Activated naive CD4-positive, alpha-beta T cell treated with anti-CD3 and anti-CD28 coated beads, Interleukin-2, amount 10 ng/mL, durations not matched to agents 7 days and 5 days (primary cell): ENCODE results near the gene MGST2.

Source experiments
- CTCF ChIA-PET: fragments of 350-600 bp; sonication (Branson Sonifier 250); formaldehyde crosslinking; loops from one replicate; lab custom pipeline; 2021; ENCODE audit warnings: antibody characterized with exemption; lab: Charles Lee
- DNase-seq: peaks from one replicate; pipeline ENCODE4 v3.0.0-alpha.2; 2020
- H3K27ac Mint-ChIP-seq: one replicate; pipeline ENCODE4 v1.8.0; 2021; ENCODE audit warnings: mild to moderate bottlenecking, moderate library complexity, mixed read lengths
- H3K27me3 Mint-ChIP-seq: one replicate; pipeline ENCODE4 v1.8.0; 2021; ENCODE audit warnings: mild to moderate bottlenecking, mixed read lengths
- H3K36me3 Mint-ChIP-seq: one replicate; pipeline ENCODE4 v1.8.0; 2021; ENCODE audit warnings: mixed read lengths
- H3K4me1 Mint-ChIP-seq: one replicate; pipeline ENCODE4 v1.8.0; 2021; ENCODE audit warnings: mixed read lengths
- H3K4me3 Mint-ChIP-seq: one replicate; pipeline ENCODE4 v1.8.0; 2021; ENCODE audit warnings: mild to moderate bottlenecking, moderate library complexity, mixed read lengths
- H3K9me3 Mint-ChIP-seq: one replicate; pipeline ENCODE4 v1.8.0; 2021; ENCODE audit warnings: mixed read lengths

The MGST2 gene

DNA sequence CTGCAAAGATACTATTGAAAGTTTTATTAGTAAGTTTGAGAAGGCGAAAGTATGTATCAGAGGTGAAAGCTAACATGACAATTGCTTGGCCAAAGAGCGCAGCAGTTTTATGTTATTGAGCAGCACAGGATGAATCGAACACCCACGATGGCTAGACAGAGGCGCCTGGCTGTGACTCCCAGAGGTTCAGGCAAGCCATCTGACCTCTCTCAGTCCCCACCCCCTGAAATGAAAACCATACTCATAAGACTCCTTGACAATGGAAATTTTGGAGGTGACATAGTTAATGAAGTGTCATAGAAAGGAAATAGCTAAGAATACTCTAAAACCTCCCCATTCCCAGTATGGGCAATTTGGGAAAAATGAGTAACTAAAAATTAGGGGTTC is 70.6 kb downstream of the MGST2 start:
- Mint-ChIP-seq H3K36me3 (no peaks in the 10 kb centered on the region), H3K27me3 (peaks cover 64% of the 10 kb centered on the region), H3K4me1 (peaks cover 15% of the 10 kb centered on the region), H3K27ac (no peak overlapping the region), H3K9me3 (no peaks in the 10 kb centered on the region), H3K4me3 (no peak overlapping the region)
- no peak for DNase-seq
- CTCF ChIA-PET: interaction anchor here (0.6 to 1.2 kb wide), 7 partner anchors 12 to 313 kb away, joined by 3 to 4 read pairs (median 3); no protein-coding TSS in a partner anchor

DNA sequence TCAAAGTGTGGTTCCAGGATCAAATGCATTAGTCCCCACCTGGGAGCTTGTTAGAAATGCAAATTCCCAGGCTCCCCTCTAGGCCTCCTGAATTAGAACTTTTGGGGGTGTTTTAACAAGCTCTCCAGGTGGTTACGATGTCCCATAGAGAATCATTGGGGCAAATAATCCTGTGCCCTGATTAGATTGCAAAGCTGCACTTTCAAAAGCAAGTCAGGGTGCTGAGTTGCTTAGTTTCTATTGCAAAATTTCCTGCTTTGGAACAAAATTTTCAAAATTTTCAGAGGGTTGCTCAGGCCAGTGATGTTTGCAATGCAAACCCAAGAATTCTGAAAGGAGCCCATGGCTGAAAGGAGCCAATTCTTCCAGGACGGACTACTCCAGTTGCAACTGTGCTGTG is 71.0 kb downstream of the MGST2 start:
- peaks cover 64% of the 10 kb centered on the region for H3K27me3 Mint-ChIP-seq
- CTCF ChIA-PET: interaction anchor here (0.6 to 1.2 kb wide), 7 partner anchors 12 to 313 kb away, joined by 3 to 4 read pairs (median 3); no protein-coding TSS in a partner anchor

DNA sequence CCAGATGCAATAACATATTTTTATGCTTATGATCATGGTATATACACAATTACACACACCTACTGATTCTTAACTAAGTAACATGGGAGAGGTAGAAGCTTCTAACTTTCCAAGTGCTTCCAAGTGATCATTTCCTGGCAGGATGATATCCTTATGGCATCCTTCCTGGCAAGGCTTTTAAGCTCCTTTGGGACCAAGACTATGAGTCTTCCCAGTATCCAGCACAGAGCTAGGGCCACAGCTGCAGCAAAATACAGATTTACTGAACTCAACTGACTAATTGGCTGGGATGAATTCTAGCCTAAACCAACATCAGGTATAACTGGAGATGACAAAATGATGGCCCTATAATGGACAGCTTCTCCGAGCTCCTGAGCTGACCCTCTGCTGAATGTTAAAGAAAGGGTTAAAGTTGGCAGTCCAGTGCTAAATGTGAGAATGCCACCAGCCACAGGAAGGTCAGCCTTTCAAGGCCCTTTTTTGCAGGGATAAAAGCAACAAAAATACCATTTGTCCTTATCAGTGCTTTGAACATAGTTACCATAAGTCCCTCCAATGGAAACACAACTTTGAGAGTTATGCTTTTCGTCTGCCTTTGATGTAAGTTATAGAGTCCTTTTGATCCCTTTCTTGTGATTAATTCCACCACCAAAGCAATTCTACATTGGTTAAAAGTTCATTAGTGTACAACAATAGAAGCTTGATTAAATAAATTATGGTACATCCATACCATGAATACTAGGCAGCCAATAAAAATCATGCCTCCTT is 73.4 kb downstream of the MGST2 start:
- H3K4me1 Mint-ChIP-seq: peaks cover 15% of the 10 kb centered on the region
- no peaks in the 10 kb centered on the region for H3K36me3 Mint-ChIP-seq
- peaks cover 51% of the 10 kb centered on the region for H3K27me3 Mint-ChIP-seq
- no peaks in the 10 kb centered on the region for H3K9me3 Mint-ChIP-seq
- H3K4me3 Mint-ChIP-seq: no peak overlapping the region
- DNase-seq: no peak
- CTCF ChIA-PET: interaction anchor here (0.6 kb wide), 3 partner anchors 124 to 311 kb away, joined by 3 to 4 read pairs (median 3); no protein-coding TSS in a partner anchor
- no peak overlapping the region for H3K27ac Mint-ChIP-seq

More for the DNA sequence above, 71.0 kb downstream of the MGST2 start:
- Mint-ChIP-seq H3K36me3 (no peaks in the 10 kb centered on the region), H3K27ac (no peak overlapping the region), H3K4me3 (no peak overlapping the region), H3K9me3 (no peaks in the 10 kb centered on the region), H3K4me1 (peaks cover 15% of the 10 kb centered on the region)
- no peak for DNase-seq

DNA sequence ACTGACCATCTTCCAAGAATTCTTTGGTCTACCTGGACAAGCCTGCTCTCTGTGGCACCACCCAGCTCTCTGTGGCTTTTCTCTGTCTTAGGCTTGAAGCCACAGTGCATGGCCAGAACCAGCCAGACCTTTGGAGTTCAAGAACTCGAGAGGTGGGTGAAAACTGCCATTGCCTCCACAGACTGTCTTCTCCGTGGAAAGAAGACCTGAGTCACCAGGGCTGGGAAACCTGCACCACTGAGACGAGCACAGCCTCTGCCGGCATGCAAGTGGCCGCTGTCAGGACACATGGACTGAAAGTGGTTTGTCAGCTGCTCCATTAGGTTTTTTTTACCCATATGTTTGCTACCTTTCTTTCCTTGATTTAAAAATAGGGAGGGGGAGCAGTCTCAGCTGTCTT is 74.5 kb downstream of the MGST2 start:
- H3K27me3 Mint-ChIP-seq: peaks cover 40% of the 10 kb centered on the region

DNA sequence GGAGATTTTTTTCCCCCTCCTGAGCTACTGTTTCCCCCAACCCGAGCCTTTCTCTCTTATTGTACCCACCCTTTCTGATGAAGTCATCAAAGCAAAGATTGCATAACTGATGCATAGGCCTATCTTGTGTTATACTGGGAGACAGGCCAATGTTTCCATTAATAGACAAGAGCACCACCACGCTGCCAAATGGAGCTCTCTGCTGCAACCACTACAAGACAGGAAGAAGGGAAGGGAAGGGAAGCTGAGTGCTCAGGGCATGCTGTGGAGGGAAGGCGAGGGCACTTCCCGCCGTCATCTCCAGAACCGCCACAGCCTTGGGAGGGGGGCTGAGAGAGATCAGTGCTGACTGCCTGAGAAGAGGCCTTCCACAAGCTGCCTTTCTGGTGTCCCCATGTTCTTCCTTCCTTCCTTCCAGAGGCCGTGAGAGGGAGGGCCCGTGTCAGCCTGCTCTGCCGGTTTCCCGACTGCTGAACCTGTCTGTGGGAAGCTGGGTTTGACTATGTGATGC is 75.0 kb downstream of the MGST2 start:
- no peak for DNase-seq
- H3K27me3 Mint-ChIP-seq: peaks cover 35% of the 10 kb centered on the region
- H3K27ac Mint-ChIP-seq: no peak overlapping the region
- no peak overlapping the region for H3K4me3 Mint-ChIP-seq
- no peaks in the 10 kb centered on the region for H3K9me3 Mint-ChIP-seq
- H3K36me3 Mint-ChIP-seq: no peaks in the 10 kb centered on the region
- CTCF ChIA-PET: interaction anchor here (0.8 kb wide), 1 partner anchor 513 kb away, joined by 3 read pairs; no protein-coding TSS in a partner anchor
- H3K4me1 Mint-ChIP-seq: peaks cover 5% of the 10 kb centered on the region

More for the DNA sequence above, 74.5 kb downstream of the MGST2 start:
- Mint-ChIP-seq H3K4me1 (peaks cover 7% of the 10 kb centered on the region), H3K27ac (no peak overlapping the region), H3K9me3 (no peaks in the 10 kb centered on the region), H3K4me3 (no peak overlapping the region), H3K36me3 (no peaks in the 10 kb centered on the region)
- CTCF ChIA-PET: interaction anchor here (0.6 kb wide), 1 partner anchor 126 kb away, joined by 3 read pairs; no protein-coding TSS in a partner anchor
- no peak for DNase-seq

DNA sequence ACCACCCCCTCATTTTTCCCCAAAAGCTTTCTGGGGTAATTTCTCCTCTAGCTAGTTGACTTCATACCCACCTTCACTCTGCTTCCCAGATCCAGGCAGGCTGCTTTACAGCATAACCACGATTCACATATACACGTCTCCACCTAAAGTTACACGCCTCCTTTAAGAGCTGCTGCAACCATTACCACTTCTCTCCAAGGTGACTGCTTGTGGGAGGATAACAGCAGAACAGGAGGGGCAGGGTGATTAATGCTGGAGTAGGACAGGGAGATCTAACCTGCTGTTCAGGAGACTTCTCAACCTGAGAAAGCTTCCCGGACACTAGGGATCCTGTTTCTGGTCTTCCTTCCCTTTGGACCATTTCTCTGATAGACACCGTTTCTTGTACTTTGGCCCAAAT is 77.4 kb downstream of the MGST2 start:
- no peak overlapping the region for H3K27ac Mint-ChIP-seq

DNA sequence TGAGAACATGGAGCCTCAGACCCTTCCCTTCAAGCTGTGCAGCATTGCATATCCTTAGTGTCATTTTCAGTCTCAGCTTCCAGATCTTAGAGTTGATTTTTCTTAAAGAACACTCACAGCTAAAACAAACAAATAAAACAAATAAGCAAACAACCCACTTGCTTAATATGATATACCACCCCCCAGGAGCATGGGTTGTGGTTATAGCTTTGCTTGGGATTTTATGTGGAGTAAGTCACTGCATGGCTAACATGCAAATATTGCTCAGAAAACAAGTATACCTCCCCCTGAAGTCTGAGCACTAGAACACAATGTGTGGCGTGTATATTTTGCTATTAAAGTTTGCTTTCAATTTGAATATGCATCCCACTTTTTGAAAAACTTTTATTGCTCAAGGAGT is 78.6 kb downstream of the MGST2 start:
- Mint-ChIP-seq H3K9me3 (no peaks in the 10 kb centered on the region), H3K27me3 (peaks cover 7% of the 10 kb centered on the region), H3K4me3 (no peak overlapping the region), H3K36me3 (no peaks in the 10 kb centered on the region), H3K27ac (no peak overlapping the region), H3K4me1 (no peaks in the 10 kb centered on the region)
- CTCF ChIA-PET: no interaction called here
- DNase-seq: no peak

More for the DNA sequence above, 77.4 kb downstream of the MGST2 start:
- Mint-ChIP-seq H3K27me3 (peaks cover 11% of the 10 kb centered on the region), H3K9me3 (no peaks in the 10 kb centered on the region), H3K4me1 (no peaks in the 10 kb centered on the region), H3K4me3 (no peak overlapping the region), H3K36me3 (no peaks in the 10 kb centered on the region)
- no peak for DNase-seq
- CTCF ChIA-PET: no interaction called here

DNA sequence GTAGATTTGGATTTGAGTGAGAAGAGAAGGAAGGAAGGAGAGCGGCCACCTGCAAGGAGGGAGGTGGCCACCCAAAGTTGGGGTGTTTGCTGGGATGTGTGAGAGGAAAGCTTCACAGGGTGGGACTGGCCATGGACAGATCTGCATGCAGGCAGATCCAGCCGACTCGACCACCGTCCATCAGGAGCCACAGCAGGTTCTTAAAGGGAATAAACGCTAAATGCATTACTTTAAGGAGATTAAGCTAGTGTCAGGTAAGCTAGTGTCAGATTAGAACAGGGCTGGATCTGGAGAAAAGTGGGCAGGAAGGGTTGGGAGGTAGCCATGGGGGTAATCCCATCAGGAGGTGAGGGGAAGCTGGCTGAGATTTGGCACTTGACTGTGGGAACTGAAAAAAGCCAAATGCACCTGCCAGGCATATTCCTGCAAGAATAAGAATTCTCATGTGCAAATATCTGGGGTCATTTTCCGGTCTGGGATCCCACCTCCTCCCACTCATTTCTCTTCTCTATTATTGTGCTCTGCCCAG is 79.6 kb downstream of the MGST2 start:
- H3K27ac Mint-ChIP-seq: no peak overlapping the region
- H3K27me3 Mint-ChIP-seq: peaks cover 7% of the 10 kb centered on the region
- H3K36me3 Mint-ChIP-seq: no peaks in the 10 kb centered on the region
- H3K4me3 Mint-ChIP-seq: no peak overlapping the region
- no peaks in the 10 kb centered on the region for H3K9me3 Mint-ChIP-seq
- CTCF ChIA-PET: interaction anchor here (0.6 kb wide), 1 partner anchor 195 kb away, joined by 3 read pairs; no protein-coding TSS in a partner anchor
- no peaks in the 10 kb centered on the region for H3K4me1 Mint-ChIP-seq
- no peak for DNase-seq

DNA sequence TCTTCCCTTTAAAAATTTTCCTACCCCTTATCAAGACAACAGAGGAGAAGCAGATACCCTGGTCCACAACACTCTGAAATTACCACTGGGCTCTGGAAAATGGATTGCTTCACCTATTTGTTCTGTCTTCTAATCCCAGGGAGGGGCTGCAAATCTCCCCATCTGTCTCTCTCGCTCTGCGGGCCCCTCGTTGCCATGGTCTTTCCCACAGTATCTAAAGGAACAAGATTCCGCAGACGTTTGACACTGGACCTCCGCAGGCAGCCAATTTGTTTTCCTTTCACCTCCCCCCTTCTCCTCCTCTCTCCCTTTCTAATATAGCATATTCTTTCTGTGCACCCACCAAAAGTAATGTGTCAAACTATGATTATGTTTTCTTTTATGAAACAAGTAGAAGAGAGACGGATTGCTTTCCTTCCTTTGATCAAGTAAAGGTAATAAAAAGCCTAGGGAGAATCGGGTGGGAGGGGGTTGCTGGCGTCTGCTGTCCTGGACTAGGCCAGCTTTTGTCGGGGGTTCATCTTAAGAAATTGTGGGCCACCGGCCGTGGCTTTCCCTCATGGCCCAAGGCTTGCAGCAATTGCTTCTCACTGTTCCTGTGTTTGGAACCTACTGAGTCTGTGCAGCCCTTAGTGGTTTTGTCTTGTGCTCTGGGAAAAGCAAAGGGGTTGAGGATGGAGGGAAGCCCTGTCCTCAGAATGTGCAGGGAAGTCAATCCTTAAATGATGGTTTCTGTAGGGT is 81.0 kb downstream of the MGST2 start:
- Mint-ChIP-seq H3K4me1 (no peaks in the 10 kb centered on the region), H3K4me3 (no peak overlapping the region), H3K36me3 (no peaks in the 10 kb centered on the region), H3K27me3 (no peaks in the 10 kb centered on the region), H3K27ac (no peak overlapping the region), H3K9me3 (no peaks in the 10 kb centered on the region)
- DNase-seq: no peak
- CTCF ChIA-PET: no interaction called here

DNA sequence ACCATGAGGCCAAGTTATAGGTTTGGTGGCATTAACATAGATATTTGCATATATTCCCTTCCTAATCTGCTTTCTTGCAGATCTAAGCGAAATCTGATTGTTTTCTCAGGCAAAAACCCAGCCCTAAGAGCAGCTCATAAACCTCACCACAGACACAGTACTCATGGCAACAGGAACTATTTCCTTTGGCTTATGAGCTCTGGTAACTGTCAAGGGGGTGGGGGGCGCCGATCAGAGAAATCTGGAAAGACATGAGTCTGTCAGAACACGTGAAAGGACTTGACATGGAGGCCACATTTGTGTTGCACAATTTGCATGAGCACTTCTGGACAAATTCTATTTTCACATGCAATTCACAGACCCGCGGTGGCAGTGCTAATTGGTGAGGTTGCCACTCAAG is 83.7 kb downstream of the MGST2 start:
- no peaks in the 10 kb centered on the region for H3K4me1 Mint-ChIP-seq
- no peaks in the 10 kb centered on the region for H3K36me3 Mint-ChIP-seq
- CTCF ChIA-PET: interaction anchor here (1.0 kb wide), 1 partner anchor 15 kb away, joined by 3 read pairs; no protein-coding TSS in a partner anchor
- no peak for DNase-seq
- H3K9me3 Mint-ChIP-seq: no peaks in the 10 kb centered on the region
- H3K27me3 Mint-ChIP-seq: peaks cover 4% of the 10 kb centered on the region
- H3K27ac Mint-ChIP-seq: no peak overlapping the region
- H3K4me3 Mint-ChIP-seq: no peak overlapping the region

DNA sequence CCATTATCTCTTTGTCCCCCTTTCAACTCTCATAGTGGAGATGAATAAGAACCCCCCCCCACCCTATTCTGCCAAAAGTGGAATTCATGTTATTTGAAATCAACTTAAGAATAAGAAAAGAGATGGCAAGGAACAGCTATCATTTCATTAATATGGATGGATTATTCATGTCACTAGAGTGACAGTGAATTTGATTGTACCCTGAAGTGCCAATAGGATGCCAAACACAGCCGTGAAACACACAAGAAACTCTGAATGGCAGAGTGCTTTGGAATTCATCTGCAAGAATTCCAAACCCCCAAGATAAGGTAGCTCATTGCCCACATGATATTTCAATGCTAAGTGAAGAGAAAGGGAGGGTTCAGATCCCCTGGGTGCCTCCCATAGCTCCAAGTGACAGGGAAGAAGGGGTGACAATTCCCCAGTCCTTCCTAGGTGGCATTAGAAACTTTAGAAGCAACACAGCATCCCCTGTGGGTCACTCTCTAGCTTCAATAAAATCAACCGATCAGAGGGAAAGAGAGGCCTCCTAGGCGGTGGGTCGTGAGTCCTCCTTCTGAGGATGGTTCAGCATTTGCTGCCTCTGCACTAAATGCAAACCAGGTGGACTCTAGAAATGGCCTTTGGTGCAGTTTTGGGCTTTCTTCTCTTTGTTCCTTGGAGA is 84.3 kb downstream of the MGST2 start:
- peaks cover 7% of the 10 kb centered on the region for H3K27me3 Mint-ChIP-seq
- H3K4me3 Mint-ChIP-seq: no peak overlapping the region
- H3K9me3 Mint-ChIP-seq: no peaks in the 10 kb centered on the region
- H3K27ac Mint-ChIP-seq: no peak overlapping the region
- no peaks in the 10 kb centered on the region for H3K4me1 Mint-ChIP-seq
- DNase-seq: no peak
- CTCF ChIA-PET: interaction anchor here (1.0 kb wide), 1 partner anchor 16 kb away, joined by 3 read pairs; no protein-coding TSS in a partner anchor
- H3K36me3 Mint-ChIP-seq: no peaks in the 10 kb centered on the region

DNA sequence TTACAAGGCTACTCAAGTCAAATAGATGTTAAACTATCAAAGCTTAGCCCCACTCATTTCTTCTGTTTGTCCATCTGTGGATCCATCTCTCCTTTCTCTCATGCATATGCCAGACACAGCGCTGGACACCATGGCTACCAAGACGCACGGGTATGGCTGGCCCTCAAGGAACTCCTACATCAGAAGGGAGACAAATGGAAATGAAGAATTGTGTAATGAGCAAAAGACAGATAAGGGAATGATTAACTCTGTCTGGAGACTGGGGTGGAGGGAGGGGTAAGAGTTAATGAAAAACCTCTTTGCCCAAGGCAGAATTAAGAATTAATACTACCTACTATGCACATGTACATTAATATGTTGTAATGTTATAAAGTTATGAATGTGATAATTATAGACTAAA is 88.1 kb downstream of the MGST2 start:
- H3K27me3 Mint-ChIP-seq: peaks cover 13% of the 10 kb centered on the region
- no peaks in the 10 kb centered on the region for H3K9me3 Mint-ChIP-seq
- CTCF ChIA-PET: no interaction called here
- H3K36me3 Mint-ChIP-seq: no peaks in the 10 kb centered on the region
- DNase-seq: no peak
- H3K27ac Mint-ChIP-seq: no peak overlapping the region
- no peaks in the 10 kb centered on the region for H3K4me1 Mint-ChIP-seq
- H3K4me3 Mint-ChIP-seq: no peak overlapping the region
